Measurements from ENCODE around the gene KRTAP19-4. TPM values are rescaled to one million over a fixed set of nuclear protein-coding genes. Genes with fewer than 3 reads are reported as not detected.

The KRTAP19-4 gene
- total and polyA plus RNA-seq, 2 of the 4 experiments (the other 2 are of a cell fraction) = not detected

- Histone ChIP-seq H2BK120ac (ENCODE audit: low read depth, low read length) (no peak overlapping the region), H2BK15ac (ENCODE audit: low read depth, low read length) (no peak overlapping the region), H2BK5ac (ENCODE audit: low read depth, low read length, poor library complexity, severe bottlenecking) (no peak overlapping the region), H4K91ac (ENCODE audit: insufficient read depth, low read depth, low read length) (no peak overlapping the region), H3K27ac (ENCODE audit: insufficient read depth, low read length) (no peak overlapping the region), H3K9me3 (ENCODE audit: control insufficient read depth, insufficient read depth, low read length) (peaks cover 10% of the 10 kb centered on the region), H3K56ac (ENCODE audit: extremely low read depth, insufficient read depth, low read length) (no peak overlapping the region), H3K4me3 (ENCODE audit: insufficient read depth, low read depth, low read length) (no peak overlapping the region), H3K14ac (replicated peaks; ENCODE audit: low read depth, low read length) (no peak overlapping the region), H3K9ac (ENCODE audit: low read depth, low read length) (no peak overlapping the region), H3K27me3 (ENCODE audit: control insufficient read depth, insufficient read depth, low read length) (no peaks in the 10 kb centered on the region), H4K20me1 (ENCODE audit: insufficient read depth, low read length) (no peaks in the 10 kb centered on the region), H2AK9ac (replicated peaks; ENCODE audit: low read depth, low read length, poor library complexity) (no peak overlapping the region), H3K9me1 (ENCODE audit: insufficient read depth, low read length) (no peaks in the 10 kb centered on the region), H3K79me1 (ENCODE audit: low read depth in 1 of 2, low read length in 2 of 2) (no peaks in the 10 kb centered on the region), H3K18ac (ENCODE audit: low read depth, low read length) (no peak overlapping the region), H3K4me1 (ENCODE audit: control insufficient read depth, insufficient read depth, low read length) (no peaks in the 10 kb centered on the region), H3K4ac (ENCODE audit: low read depth, low read length) (no peak overlapping the region), H4K5ac (ENCODE audit: low read depth, low read length) (no peak overlapping the region), H3K23ac (ENCODE audit: low read depth, low read length) (no peak overlapping the region), H4K8ac (ENCODE audit: low read depth in 2 of 2, low read length in 2 of 2) (no peak overlapping the region), H2BK20ac (ENCODE audit: low read depth, low read length) (no peak overlapping the region), H2AFZ (replicated peaks; ENCODE audit: low read length, poor library complexity) (no peak overlapping the region), H2AK5ac (ENCODE audit: low read depth, low read length) (no peak overlapping the region), H3K4me2 (ENCODE audit: low read depth, low read length) (no peak overlapping the region), H3K36me3 (ENCODE audit: control insufficient read depth, insufficient read depth, low read length) (no peaks in the 10 kb centered on the region)
- in situ Hi-C loops (cut with MboI; ENCODE audit: low sequenced_read_pairs) (no loop called here), intact Hi-C loops (cut with micrococcal nuclease) (no loop called here), dilution Hi-C loops (cut with HindIII; ENCODE audit: low sequenced_read_pairs, unreplicated experiment) (no loop called here)
- ChIA-PET POLR2A (ENCODE audit: unreplicated experiment) (no interaction called here), CTCF (no interaction called here)
- ATAC-seq (ENCODE audit: low read depth) (no peak), DNase-seq (no peak)
- TF ChIP-seq MAFK (IDR thresholded peaks at IDR 0.05; ENCODE audit: low read depth, low read length) (no peak), NFE2L2 (IDR thresholded peaks at IDR 0.05; ENCODE audit: low read depth, low read length) (no peak), CHD1 (IDR thresholded peaks at IDR 0.05; ENCODE audit: low read depth, low read length) (no peak), FOS (IDR thresholded peaks at IDR 0.05; ENCODE audit: low read depth, low read length) (no peak), MXI1 (IDR thresholded peaks at IDR 0.05; ENCODE audit: borderline replicate concordance, low read depth, low read length) (no peak), RAD21 (IDR thresholded peaks at IDR 0.05; ENCODE audit: low read length) (no peak), POLR2A (IDR thresholded peaks at IDR 0.05; ENCODE audit: low read depth, low read length) (no peak), SMC3 (IDR thresholded peaks at IDR 0.05; ENCODE audit: low read depth, low read length) (no peak), RFX5 (IDR thresholded peaks at IDR 0.05; ENCODE audit: low read depth, low read length) (no peak), MAZ (IDR thresholded peaks at IDR 0.05; ENCODE audit: borderline replicate concordance, low read depth, low read length) (no peak), RCOR1 (IDR thresholded peaks at IDR 0.05; ENCODE audit: insufficient replicate concordance, low read length) (no peak), CEBPB (IDR thresholded peaks at IDR 0.05; ENCODE audit: low read depth, low read length) (no peak)
- TF ChIP-seq, protein P1, sequence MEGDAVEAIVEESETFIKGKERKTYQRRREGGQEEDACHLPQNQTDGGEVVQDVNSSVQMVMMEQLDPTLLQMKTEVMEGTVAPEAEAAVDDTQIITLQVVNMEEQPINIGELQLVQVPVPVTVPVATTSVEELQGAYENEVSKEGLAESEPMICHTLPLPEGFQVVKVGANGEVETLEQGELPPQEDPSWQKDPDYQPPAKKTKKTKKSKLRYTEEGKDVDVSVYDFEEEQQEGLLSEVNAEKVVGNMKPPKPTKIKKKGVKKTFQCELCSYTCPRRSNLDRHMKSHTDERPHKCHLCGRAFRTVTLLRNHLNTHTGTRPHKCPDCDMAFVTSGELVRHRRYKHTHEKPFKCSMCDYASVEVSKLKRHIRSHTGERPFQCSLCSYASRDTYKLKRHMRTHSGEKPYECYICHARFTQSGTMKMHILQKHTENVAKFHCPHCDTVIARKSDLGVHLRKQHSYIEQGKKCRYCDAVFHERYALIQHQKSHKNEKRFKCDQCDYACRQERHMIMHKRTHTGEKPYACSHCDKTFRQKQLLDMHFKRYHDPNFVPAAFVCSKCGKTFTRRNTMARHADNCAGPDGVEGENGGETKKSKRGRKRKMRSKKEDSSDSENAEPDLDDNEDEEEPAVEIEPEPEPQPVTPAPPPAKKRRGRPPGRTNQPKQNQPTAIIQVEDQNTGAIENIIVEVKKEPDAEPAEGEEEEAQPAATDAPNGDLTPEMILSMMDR (conservative IDR thresholded peaks at IDR 0.05; ENCODE audit: low read depth, low read length) = no peak
- WGBS, 2 experiments (ENCODE audit: extremely low coverage in 2 of 2, insufficient read length in 1 of 2) = no CpG with 5 or more reads among the region's 4 CpGs
- no TSS peak for BruUV-seq (replicated peaks)
These were observed 17.7 kb downstream of the KRTAP19-4 start for GRCh38 chr21:30479259-30479658.
